ENCODE results near the gene NARF.
"Not testable (repeated sequence)": the region's sequence is repeated elsewhere in the genome, so short reads cannot be mapped to it uniquely, and the experiment has no call there.

The NARF gene

DNA sequence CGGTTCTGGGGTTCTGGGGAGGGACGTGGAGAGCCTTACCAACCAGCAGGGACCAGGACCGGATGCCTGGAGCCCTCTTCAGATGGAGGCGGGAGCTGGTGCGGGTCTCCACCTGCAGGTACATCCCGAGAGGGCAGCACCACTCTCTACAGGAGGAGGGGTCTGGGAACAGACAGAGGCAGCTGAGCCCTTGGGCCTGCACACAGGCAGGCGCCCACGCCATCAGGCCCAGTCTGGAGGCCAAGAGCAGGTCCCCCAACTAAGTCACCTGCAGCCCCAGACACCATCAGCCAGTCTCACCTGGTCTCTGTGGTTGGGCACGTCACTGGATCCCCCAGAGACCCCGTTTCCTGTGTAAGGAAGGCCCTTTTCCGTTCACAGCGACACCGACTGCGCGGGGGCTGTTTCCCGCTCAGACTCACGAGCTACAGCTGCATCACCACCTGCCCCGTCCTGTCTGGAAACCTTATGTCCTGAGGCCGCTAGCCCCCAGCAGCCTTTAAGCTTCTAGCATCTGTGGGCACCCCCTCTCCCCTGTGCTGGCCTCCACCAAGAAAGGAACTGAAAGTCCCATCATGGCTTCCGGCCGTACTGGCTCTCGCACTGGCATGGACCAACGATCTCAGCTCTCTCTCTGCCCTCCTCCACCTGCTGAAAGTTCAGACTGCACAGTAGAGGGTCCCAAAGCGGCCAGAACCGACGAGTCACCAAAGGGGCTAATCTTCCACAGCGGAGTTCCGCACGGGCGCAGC, 9.2 kb upstream of the NARF start:
- DNase-seq: no peak

DNA sequence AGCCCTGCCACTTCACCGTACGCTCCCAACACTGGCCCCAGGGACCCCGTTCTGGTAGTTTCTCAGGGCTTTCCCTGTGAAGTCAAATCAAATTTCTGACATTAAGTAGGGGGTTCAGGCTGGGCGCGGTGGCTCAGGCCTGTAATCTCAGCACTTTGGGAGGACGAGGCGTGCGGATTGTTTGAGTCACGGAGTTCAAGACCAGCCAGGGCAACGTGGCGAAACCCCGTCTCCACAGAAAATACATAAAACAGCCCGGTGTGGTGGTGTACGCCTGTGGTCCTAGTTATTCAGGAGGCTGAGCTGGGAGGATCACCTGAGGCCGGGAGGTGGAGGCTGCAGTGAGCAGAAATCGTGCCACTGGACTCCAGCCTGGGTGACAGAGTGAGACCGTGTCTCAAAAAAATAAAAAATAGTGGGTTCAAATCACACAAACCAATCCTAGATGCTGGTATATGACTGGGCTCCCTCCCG, 8.6 kb upstream of the NARF start:
- DNase-seq: no peak

DNA sequence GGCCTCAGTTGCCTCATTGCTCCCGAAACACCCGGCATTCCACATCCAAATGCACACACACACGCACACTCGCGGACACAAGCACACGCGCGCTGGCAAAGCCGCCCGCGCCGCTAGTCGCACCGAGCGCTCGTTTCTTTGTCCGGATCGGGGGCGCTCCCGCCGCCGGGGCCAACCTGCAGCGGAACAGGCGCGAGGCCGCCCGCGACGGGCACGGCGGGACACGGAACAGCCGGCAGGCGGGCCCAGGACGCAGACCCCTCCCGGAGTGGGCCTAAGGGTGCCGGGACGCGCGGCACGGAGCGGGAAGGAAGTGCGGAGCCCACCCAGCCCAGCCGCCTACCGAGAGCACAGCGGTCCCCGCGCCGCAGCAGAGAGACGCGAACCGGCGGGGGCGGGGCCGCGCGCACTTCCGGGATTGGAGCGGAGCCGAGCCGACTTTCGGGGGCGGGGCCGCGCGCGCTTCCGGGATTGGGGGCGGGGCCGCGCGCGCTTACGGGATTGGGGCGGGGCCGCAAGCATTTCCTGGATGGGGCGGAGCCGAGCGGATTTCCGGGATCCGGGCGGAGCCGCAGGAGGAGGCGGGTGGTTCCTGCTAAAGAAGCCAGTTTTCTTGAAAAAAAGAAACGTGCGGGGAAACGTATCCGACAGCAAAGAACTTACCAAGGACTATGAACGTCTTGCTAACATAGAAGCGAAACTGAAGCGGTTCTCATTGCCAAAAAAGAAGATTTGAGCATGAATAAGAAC, 8.0 kb upstream of the NARF start, which contains the start of gene CYBC1:
Gene CYBC1 (minus strand): TSS at position 396 of the 750 bp plus-strand sequence. CDS start 1,498 bp downstream, outside the sequence.
- peak; percentile 88 to 96 for DNase-seq

DNA sequence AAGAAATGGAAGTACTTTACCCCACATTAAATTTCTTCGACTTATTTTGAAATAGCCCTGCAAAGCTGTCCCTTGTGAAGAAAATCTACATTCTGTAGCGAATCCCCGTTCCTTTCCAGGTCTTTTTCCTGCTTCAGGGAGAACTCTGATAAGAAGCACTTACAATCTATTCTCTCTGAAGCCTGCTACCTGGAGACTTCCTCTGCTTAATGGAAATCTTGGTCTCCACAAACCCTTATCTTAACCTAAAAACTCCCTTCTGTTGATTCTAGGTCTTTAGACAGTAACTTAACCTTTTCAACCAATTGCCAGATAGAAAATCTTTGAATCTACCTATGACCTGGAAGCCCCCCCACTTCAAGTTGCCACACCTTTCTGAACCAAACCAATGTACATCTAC, 6.4 kb upstream of the NARF start:
- no peak for DNase-seq

DNA sequence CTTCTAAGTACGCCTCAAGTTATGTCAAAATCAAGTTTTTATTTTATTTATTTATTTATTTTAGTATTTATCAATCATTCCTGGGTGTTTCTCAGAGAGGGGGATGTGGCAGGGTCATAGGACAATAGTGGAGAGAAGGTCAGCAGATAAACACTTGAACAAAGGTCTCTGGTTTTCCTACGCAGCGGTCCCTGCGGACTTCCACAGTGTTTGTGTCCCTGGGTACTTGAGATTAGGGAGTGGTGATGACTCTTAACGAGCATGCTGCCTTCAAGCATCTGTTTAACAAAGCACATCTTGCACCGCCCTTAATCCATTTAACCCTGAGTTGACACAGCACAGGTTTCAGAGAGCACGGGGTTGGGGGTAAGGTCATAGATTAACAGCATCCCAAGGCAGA, 5.4 kb upstream of the NARF start:
- DNase-seq: not testable (repeated sequence)

DNA sequence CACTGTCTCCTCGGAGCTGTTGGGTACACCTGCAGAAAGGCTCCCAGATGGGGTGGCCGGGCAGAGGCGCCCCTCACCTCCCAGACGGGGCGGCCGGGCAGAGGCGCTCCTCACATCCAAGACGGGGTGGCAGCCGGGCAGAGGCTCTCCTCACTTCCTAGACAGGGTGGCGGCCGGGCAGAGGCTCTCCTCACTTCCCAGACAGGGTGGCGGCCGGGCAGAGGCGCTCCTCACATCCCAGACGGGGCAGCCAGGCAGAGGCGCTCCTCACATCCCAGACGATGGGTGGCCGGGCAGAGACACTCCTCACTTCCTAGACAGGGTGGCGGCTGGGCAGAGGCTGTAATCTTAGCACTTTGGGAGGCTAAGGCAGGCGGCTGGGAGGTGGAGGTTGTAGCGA, 4.8 kb upstream of the NARF start:
- not testable (repeated sequence) for DNase-seq

DNA sequence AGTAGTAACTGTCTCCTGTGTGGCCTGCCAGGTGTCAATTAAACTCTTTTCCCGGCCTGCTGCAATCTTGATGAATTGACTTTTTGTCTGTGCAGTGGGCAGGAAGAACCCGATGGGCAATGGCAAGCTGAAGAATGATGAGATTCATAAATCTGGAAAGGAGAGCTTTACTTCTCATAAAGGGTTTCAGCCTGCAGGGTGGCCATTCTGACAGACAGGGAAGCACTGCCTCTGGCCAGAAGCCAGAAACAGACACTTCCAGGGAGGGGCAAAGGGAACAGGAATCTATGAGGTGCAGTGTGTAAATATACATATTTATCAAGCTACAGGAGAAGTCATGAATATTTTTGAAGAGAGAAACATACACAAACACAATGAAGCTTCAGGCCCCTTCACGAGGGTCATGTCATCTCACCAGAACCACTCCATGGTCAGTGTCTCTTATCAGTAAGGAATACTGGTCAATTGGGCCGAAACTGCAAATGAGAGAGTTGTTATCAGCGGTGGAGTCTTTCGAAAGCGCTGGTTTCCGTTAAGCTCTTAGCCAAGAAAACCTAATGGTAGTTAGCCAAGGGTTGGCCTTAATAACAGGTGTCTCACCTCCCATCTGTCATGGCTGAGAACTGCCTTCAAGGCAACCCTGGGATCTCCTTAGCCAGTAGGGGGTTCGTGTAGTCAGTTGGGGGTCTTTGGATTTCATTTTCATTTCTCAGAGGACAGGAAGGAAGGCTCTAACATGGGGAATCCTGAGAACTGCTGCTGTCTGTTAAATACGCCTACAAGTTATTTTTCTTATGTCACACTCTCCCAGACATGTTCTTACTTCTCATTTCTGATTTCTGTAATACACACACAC, 1.2 kb upstream of the NARF start:
- DNase-seq: no peak

DNA sequence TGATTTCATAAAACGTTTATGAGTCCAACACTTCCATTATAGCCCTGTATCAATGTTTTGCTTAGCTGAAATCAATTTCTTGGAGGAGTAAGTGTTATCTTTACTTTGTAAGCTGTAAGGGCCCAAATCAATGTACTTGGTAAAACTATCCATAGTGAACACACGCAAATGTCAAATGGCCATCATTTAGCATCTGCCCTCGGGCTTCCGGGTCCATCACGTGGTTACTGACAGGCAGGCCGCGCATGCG, 687 bp upstream of the NARF start:
- no peak for DNase-seq

DNA sequence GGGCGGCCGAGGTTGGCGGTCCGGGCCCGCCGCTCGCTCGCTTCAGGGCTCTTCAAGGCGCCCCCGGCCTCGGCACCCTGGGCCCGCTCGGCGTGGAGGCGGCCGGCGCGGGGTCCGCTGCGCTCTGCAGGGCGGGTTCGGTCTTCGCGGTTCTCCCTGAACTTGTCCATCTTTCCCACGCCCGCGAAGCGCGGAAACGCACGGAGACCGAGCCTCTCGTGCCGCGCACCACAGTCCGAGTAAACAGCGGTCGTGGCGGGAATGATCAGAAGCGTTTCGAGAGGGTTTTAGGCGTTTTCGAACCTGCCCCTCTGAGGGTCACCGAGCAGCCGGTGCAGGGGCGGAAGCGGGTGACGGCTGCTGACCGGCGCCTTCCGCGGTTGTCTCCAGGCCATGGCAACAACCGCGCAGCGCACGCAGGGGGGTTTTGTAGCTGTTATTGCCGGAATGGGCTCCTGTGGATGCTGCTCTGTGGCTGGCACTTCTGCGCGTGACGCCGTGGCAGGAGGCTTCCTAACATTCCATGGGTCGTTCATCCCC, 414 bp downstream of the NARF start:
- DNase-seq: no peak

DNA sequence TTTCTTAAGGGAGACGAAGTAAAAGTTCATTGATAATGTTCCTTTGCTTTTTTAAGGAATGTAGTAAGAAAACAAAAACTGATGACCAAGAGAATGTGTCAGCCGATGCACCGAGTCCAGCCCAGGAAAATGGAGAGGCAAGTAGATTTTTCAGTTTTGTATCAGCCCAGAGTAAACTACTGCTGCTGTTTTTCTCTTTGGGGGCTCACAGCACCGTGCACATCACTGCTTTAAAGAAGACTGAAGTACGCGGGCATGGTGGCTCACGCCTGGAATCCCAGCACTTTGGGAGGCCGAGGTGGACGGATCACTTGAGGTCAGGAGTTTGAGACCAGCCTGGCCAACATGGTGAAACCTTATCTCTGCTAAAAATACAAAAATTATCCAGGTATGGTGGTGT, 1.4 kb downstream of the NARF start:
- DNase-seq: not testable (repeated sequence)

DNA sequence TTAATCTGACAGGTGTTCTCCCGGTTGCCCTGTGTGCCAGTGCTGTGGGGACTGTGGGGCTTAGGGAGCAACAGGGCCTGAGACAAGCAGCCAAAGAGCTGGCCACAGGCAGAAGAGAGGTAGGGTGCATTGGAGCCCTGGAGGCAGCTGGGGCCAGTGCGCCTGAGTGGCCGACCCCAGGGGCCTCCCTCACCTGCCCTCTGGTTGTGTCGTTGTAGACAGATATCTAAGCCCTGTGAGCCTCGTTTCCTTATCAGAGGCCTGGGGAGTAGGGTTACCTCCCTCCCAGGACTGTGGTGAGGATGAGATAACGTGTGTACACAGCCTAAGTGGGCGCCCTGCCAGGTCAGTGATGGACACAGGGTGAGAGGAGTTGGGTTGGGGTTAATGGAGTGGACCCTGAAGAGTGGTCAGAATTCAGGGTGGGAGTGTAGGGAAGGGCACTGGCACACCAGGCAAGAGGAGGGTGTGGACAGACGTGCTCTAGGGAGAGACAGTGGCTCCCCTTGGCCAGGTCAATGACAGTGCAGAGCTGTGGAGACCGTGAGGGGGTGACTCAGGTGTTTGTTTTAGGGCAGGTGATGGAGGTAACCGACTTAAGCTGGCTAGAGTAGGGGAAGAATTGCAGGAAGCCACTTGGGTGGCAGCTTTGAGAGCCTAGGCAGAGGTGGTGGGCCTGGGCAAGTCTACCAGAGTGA, 3.4 kb downstream of the NARF start:
- no peak for DNase-seq

DNA sequence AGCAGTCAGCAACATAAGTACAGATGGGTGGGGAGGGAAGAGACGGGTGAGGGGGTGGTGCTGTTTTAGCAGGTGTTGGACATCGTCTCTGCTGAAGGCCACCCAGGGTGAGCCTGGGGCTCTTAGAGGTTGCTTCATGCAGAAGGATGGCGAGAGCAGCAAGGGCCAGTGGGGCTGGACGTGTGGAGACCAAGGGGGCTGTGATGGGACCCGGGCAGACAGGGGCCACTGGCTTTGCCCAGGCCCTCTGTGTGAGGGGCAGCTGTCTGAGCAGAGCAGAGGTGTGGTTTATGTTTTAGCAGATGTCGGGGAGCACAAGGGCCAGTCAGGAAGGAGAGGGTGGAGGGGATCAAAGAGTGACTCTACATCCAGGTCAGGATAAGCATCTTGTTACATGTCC, 4.8 kb downstream of the NARF start:
- no peak for DNase-seq

DNA sequence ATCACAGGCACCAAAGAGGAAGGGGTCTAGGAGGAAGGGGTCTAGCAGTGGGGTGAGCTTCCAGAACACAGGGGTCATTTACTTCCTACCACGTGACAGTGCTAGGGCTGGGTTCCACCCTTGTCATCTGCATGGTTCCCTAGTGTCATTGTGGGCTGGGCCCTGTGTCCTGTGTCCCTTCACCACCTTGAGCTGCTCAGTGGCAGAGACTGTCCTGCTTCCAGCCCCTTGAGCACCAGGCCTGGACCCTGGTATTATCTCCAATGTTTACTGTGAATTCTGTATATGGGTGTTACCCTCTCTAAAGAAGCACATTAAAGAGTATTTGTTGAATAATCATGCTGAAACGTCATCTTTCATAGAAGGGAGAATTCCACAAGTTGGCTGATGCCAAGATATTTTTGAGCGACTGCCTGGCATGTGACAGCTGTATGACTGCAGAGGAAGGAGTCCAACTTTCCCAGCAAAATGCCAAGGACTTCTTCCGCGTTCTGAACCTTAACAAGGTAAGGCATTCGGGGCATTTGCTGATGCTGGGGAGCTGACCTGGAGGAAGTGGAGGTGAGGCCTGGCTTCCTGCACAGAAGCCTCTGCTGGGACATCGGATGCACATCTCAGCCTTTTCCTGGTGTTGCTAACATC, 5.5 kb downstream of the NARF start:
- DNase-seq: no peak

DNA sequence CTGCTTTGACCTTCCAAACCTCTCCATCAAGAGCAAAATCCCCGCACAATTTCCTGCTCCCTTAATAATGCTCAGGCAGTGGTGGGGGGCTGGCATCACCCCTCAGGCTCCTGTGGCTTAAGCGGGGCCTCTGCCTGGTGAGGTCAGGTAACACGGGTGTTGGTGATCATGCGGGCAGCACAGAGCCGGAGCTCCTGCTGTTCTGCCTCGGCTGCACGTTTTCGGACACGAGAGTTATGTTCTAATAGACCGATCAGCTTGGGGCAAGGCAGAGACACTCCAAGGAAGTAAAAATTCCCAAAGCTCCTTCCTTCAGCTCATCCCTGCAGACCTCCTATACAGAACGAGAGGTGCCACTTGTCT, 6.0 kb downstream of the NARF start:
- no peak for DNase-seq

DNA sequence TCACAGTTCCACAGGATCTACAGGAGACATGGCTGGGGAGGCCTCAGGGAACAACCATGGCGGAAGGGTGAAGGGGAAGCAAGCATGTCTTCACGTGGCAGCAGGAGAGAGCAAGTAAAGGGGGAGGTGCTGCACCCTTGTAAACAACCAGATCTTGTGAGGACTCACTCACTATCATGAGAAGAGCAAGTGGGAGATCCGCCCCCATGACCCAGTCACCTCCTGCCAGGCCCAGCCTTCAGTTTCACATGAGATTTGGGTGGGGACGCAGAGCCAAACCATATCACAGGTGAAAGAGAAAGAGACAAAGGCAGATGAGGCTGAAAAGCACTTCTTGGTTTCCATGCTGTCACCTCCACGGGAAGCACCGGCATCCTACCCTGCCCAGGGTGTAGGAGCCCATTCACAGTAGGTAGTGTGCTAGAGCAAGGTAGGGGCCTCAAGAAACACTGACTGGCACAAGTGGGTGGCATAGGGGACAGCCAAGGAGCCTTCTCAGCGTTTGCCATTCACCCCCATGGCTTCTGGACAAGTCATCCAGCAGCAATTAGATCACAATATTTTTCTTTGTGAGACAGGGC, 6.6 kb downstream of the NARF start:
- DNase-seq: no peak

DNA sequence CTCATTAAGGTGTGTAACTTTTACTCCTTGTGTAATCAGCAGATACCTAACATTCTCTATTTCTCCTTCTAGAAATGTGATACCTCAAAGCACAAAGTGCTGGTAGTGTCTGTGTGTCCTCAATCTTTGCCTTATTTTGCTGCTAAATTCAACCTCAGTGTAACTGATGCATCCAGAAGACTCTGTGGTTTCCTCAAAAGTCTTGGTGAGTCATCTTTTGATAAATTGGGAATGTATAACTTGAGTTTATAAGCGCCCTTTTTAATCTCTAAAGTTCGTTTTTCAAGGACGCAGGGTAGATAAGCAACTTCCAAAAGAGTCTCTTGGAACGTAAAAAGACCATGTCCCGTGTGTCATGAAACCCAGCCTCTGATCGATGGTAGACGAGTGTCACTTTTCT, 10.2 kb downstream of the NARF start:
- DNase-seq: no peak

DNA sequence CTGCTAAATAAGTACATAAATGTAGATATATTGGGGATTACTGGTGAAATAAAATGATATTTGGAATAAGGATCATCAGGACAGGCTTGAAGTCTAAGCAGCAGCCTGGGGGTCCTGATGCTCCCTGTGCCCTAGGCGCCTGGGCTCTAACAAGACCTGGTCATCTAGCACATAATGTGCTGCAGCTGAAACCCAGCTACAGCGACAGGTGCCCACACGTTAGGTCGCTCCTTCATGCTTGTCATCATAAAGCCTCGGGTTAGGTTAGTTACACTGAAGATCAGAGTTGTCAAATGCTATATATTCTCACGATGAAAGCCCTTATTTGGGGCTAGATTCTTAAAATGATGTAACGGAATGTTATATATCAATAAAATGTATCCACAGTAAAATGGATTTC, 11.5 kb downstream of the NARF start:
- no peak for DNase-seq

DNA sequence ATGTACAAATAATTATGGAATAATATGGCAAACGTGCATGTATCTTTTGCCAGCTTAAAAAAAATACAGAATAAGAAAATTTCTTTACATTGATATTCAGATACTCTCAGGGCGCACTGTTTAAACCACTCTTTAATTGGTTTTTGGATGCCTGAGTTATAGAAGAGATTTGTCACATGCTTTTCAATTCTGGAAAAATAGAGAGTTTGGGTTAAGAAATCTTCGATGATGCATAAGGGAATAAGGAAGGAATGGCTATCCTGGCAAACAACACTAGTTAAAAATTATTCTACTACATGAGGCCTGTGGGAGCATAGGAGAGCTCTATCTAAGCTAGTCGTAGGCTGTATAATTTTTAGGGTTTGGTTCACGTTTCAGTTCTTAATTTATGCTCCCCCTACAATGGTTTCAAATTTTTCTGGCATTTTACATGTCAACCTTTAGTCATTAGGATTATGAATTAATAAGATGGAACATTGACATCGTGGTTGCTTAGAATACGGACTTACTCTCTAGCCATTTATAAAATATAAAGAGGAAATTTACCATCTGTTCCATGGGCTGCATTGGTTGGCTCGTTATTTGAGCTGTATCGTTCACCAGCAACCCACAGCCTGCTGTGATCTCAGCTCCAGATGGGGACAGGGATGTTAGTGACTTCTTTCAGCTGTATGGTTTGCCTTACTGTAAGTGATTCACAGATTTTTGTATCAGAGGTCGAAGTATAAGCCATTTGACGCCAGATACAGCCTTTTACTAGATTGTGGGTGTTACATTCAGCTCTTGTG, 15.9 kb downstream of the NARF start:
- no peak for DNase-seq

DNA sequence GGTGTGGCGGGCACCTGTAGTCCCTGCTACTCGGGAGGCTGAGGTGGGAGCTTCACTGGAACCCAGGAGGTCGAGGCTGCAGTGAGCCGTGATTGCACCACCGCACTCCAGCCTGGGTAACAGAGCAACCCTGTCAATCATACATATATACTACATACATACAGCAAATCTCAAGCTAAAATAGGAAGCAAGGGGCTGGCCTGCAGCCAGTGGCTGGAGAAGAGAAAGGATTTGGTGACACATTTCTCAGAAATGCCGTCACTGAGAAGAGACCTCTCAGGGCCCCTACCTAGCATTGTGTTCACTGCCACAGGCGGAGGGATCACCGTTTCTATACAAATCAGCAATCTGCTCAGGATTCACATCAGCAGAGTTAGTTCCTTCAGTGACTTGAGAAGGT, 16.9 kb downstream of the NARF start:
- DNase-seq: no peak

DNA sequence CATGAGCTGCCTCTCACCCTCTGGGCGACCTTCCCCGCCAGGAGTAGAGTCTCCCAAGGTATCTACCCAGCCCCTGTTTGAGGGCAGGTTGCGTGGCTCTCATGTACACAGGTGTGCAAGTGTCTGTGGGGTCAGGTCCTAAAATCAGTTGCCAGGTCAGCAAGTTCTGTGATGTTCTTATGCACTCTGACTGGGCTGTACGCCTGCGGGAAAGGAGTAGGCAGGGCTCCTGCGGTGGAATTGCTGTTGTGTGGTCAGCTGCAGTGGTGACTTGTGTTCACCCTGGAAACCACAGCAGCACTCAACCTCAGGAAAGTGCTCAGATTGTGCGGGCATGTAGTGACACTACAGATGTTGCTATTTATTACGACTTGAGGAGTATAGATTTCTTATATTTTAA, 19.4 kb downstream of the NARF start:
- no peak for DNase-seq

DNA sequence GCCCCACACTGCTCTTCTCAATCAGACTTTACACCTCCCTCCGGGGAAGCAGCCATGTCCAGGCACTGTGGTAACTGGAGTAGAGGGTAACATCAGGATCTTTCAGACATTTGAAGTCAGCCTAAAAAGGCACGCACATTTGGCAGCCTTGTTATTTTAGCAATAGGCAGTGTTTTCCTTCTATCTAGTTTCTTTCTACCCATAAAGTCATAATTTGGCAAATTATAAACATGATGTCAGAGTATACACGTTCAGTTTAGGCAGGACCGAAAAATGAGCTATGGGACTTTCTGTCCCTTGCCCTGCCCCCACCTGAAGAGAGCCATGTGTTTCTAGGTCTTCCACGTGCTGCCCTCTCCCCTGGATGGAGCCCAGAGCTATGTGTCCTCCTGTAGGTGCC, 21.1 kb downstream of the NARF start:
- no peak for DNase-seq

All from NCI-H446 (cell line).